ENCODE measurements around the gene YKT6.
A peak's percentile ranks its signal among the peaks of the same experiment; 100 is the strongest.

The YKT6 gene

GRCh38 chr7:44258423-44258760, 57.6 kb downstream of the YKT6 start:
- no peak overlapping the region for H3K9ac ChIP-seq (ENCODE audit: low read length)
- no peaks in the 10 kb centered on the region for H3K9me3 ChIP-seq (ENCODE audit: insufficient read depth, low read length)
- H3K4me3 ChIP-seq (ENCODE audit: low read length): no peak overlapping the region
- no peaks in the 10 kb centered on the region for H3K36me3 ChIP-seq (replicated peaks; ENCODE audit: low read depth, low read length)
- TF ChIP-seq EZH2phosphoT487 (IDR thresholded peaks at IDR 0.05; ENCODE audit: low read depth): no peak
- no peak for TF ChIP-seq CTCF (IDR thresholded peaks at IDR 0.05; ENCODE audit: low read depth, low read length)
- peak overlapping the region; percentile 62 for H3K4me2 ChIP-seq (ENCODE audit: low read length)
- H3K27me3 ChIP-seq (ENCODE audit: low read depth, low read length): no peaks in the 10 kb centered on the region
- H3K4me1 ChIP-seq (ENCODE audit: low read length): peaks cover 31% of the 10 kb centered on the region
- H3K79me2 ChIP-seq (ENCODE audit: low read length): no peaks in the 10 kb centered on the region
- H4K20me1 ChIP-seq (ENCODE audit: insufficient read depth, low read length): no peaks in the 10 kb centered on the region
- no peak overlapping the region for H2AFZ ChIP-seq (ENCODE audit: low read depth, low read length)
- H3K27ac ChIP-seq (ENCODE audit: low read length): no peak overlapping the region

- Histone ChIP-seq H3K4me3 (ENCODE audit: low read length) (no peak overlapping the region), H3K4me1 (ENCODE audit: low read length) (peaks cover 31% of the 10 kb centered on the region), H3K27ac (ENCODE audit: low read length) (no peak overlapping the region), H3K36me3 (replicated peaks; ENCODE audit: low read depth, low read length) (no peaks in the 10 kb centered on the region), H3K4me2 (ENCODE audit: low read length) (no peak overlapping the region), H3K9ac (ENCODE audit: low read length) (no peak overlapping the region), H3K9me3 (ENCODE audit: insufficient read depth, low read length) (no peaks in the 10 kb centered on the region), H4K20me1 (ENCODE audit: insufficient read depth, low read length) (no peaks in the 10 kb centered on the region), H2AFZ (ENCODE audit: low read depth, low read length) (no peak overlapping the region), H3K27me3 (ENCODE audit: low read depth, low read length) (no peaks in the 10 kb centered on the region), H3K79me2 (ENCODE audit: low read length) (no peaks in the 10 kb centered on the region)
- TF ChIP-seq CTCF (IDR thresholded peaks at IDR 0.05; ENCODE audit: low read depth, low read length) (no peak), EZH2phosphoT487 (IDR thresholded peaks at IDR 0.05; ENCODE audit: low read depth) (no peak)
Measured at GRCh38 chr7:44258865-44259546, 58.2 kb downstream of the YKT6 start.

- TF ChIP-seq CTCF (IDR thresholded peaks at IDR 0.05; ENCODE audit: low read depth, low read length) (no peak), EZH2phosphoT487 (IDR thresholded peaks at IDR 0.05; ENCODE audit: low read depth) (no peak)
- H3K4me1 ChIP-seq (ENCODE audit: low read length): peaks cover 31% of the 10 kb centered on the region
- no peak overlapping the region for H3K9ac ChIP-seq (ENCODE audit: low read length)
- H3K36me3 ChIP-seq (replicated peaks; ENCODE audit: low read depth, low read length): no peaks in the 10 kb centered on the region
- H3K4me3 ChIP-seq (ENCODE audit: low read length): no peak overlapping the region
- H4K20me1 ChIP-seq (ENCODE audit: insufficient read depth, low read length): no peaks in the 10 kb centered on the region
- H3K79me2 ChIP-seq (ENCODE audit: low read length): no peaks in the 10 kb centered on the region
- H3K4me2 ChIP-seq (ENCODE audit: low read length): no peak overlapping the region
- H2AFZ ChIP-seq (ENCODE audit: low read depth, low read length): no peak overlapping the region
- no peaks in the 10 kb centered on the region for H3K27me3 ChIP-seq (ENCODE audit: low read depth, low read length)
- no peak overlapping the region for H3K27ac ChIP-seq (ENCODE audit: low read length)
- no peaks in the 10 kb centered on the region for H3K9me3 ChIP-seq (ENCODE audit: insufficient read depth, low read length)
Measured at GRCh38 chr7:44259547-44260457, 59.0 kb downstream of the YKT6 start.

- Histone ChIP-seq H3K27me3 (ENCODE audit: low read depth, low read length) (no peaks in the 10 kb centered on the region), H3K9me3 (ENCODE audit: insufficient read depth, low read length) (no peaks in the 10 kb centered on the region), H3K4me2 (ENCODE audit: low read length) (peak overlapping the region; percentile 42), H3K4me1 (ENCODE audit: low read length) (peaks cover 31% of the 10 kb centered on the region), H4K20me1 (ENCODE audit: insufficient read depth, low read length) (no peaks in the 10 kb centered on the region), H3K9ac (ENCODE audit: low read length) (peak overlapping the region; percentile 32; the same call in 1 of the 2 replicates), H2AFZ (ENCODE audit: low read depth, low read length) (no peak overlapping the region), H3K4me3 (ENCODE audit: low read length) (no peak overlapping the region), H3K79me2 (ENCODE audit: low read length) (no peaks in the 10 kb centered on the region), H3K36me3 (replicated peaks; ENCODE audit: low read depth, low read length) (no peaks in the 10 kb centered on the region), H3K27ac (ENCODE audit: low read length) (no peak overlapping the region)
- TF ChIP-seq EZH2phosphoT487 (IDR thresholded peaks at IDR 0.05; ENCODE audit: low read depth) (no peak), CTCF (IDR thresholded peaks at IDR 0.05; ENCODE audit: low read depth, low read length) (peak; percentile 37)
Measured at GRCh38 chr7:44261240-44261639, 60.5 kb downstream of the YKT6 start.
